H1 (cell line): ENCODE results near the gene KLF13. TPM values are rescaled to one million over a fixed set of nuclear protein-coding genes. Genes with fewer than 3 reads are reported as not detected.

Experiments
- FOSL1 ChIP-seq: IDR thresholded peaks from 2 replicates; pipeline ENCODE4 v1.6.1; 2011; ENCODE audit warnings: mild to moderate bottlenecking, low read depth, low read length, moderate library complexity; ENCODE audit not compliant: insufficient read depth
- KDM5A ChIP-seq: fragments of 200-600 bp; IDR thresholded peaks from 2 replicates; pipeline ENCODE4 v1.7.1; 2012; ENCODE audit warnings: mild to moderate bottlenecking, low read length, inconsistent platforms, mixed read lengths
- MAFK ChIP-seq: IDR thresholded peaks from 2 replicates; pipeline ENCODE4 v1.6.1; 2012; ENCODE audit warnings: low read depth, mild to moderate bottlenecking, improper control_type of control experiment, low read length
- RAD21 ChIP-seq, 2 experiments: IDR thresholded peaks in 1 of 2; conservative IDR thresholded peaks in 1 of 2; 2 replicates each; pipeline ENCODE4 v1.6.1; 2011; ENCODE audit warnings: low read depth in 2 of 2, low read length in 2 of 2, improper control_type of control experiment in 1 of 2, inconsistent platforms in 1 of 2, mild to moderate bottlenecking in 1 of 2, moderate library complexity in 1 of 2
- SP4 ChIP-seq: IDR thresholded peaks from 2 replicates; pipeline ENCODE4 v1.6.1; 2012; ENCODE audit warnings: low read length, inconsistent platforms
- polyA plus RNA-seq, 7 experiments: library from polyadenylated mRNA; depleted of rRNA in 3 of 7; stranded (reverse) in 5 of 7; unstranded in 2 of 7; fragments of >200 nt in 5 of 7; fragments of 200-250 nt in 2 of 7; gene quantifications; 1 replicate in 5 of 7; 2 replicates in 1 of 7; 4 replicates in 1 of 7; pipeline versions ENCODE4 v1.2.1 to v1.2.3, GENCODE V29; 2011 to 2013; ENCODE audit warnings: missing spikeins in 2 of 7, mixed read lengths in 2 of 7
- total RNA-seq: library from RNA; stranded (reverse); fragmentation: NEBNext Ultra II Directional; extraction: Animal tissue kit (Norgen Biotek cat#: 25700); gene quantifications from 2 replicates; pipeline ENCODE4 v1.2.1, GENCODE V29; 2021
- TF ChIP-seq, protein P1 (sequence below): IDR thresholded peaks from 2 replicates; pipeline ENCODE4 v1.6.1; 2011; ENCODE audit warnings: low read length, improper control_type of control experiment

The KLF13 gene
- total and polyA plus RNA-seq, 2 of the 8 experiments (the other 6 are each of a cell fraction or from before 2014, with no cell fraction given), result 18.3 to 33.4 TPM

DNA sequence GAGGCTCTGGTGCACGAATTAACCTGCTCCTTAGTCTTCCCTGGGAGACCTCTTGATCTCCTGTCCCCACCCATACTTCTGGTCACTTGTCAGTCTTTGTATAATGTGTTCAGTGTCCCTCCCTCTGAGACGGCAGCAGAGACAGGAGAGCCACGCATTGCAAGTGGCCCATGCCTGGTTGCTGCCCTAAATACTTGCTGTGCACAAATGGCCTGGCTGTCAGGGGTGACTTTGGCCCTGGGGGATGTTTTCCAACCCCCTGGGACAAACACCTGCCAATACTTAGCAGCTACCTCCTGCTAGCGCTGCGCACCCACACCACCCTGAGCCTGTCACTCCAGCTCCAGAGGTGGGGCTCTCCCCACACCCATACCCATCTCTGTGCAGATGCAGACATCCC is 17.2 kb downstream of the KLF13 start (continued):
- TF ChIP-seq, protein P1, sequence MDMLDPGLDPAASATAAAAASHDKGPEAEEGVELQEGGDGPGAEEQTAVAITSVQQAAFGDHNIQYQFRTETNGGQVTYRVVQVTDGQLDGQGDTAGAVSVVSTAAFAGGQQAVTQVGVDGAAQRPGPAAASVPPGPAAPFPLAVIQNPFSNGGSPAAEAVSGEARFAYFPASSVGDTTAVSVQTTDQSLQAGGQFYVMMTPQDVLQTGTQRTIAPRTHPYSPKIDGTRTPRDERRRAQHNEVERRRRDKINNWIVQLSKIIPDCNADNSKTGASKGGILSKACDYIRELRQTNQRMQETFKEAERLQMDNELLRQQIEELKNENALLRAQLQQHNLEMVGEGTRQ, result no peak
- TF ChIP-seq MAFK (no peak), FOSL1 (no peak), SP4 (no peak), RAD21 (IDR thresholded peaks at IDR 0.05 in 1 of 2, conservative IDR thresholded peaks at IDR 0.05 in 1 of 2; ENCODE audit: low read depth in 2 of 2, low read length in 2 of 2) (no peak), KDM5A (no peak)
